Inflammatory macrophage treated with lipopolysaccharide for 1 hour (primary cell): Measurements from ENCODE around the gene ADAMTS16.

ENCODE experiments used
- DNase-seq, 2 donors: peaks; one replicate each; pipeline ENCODE4 v3.0.0-alpha.2; 2020 to 2022

ADAMTS16 gene

GRCh38 chr5:5141625-5142525, 1.7 kb downstream of the ADAMTS16 start:
- peak; percentile 27 to 78 for DNase-seq

GRCh38 chr5:5144441-5144840, 4.3 kb downstream of the ADAMTS16 start:
- no peak for DNase-seq

- no peak for DNase-seq
These were observed 5.8 kb downstream of the ADAMTS16 start for GRCh38 chr5:5145651-5146529.

- DNase-seq, result no peak
These were observed 6.5 kb downstream of the ADAMTS16 start for GRCh38 chr5:5146530-5147160.

GRCh38 chr5:5149154-5149553, 9.0 kb downstream of the ADAMTS16 start:
- no peak for DNase-seq

GRCh38 chr5:5150667-5151066, 10.5 kb downstream of the ADAMTS16 start:
- DNase-seq, result no peak

GRCh38 chr5:5154733-5155132, 14.6 kb downstream of the ADAMTS16 start:
- DNase-seq, result no peak

- DNase-seq, result no peak
These were observed 15.5 kb downstream of the ADAMTS16 start for GRCh38 chr5:5155617-5156016.

GRCh38 chr5:5156471-5157082, 16.4 kb downstream of the ADAMTS16 start:
- DNase-seq, result no peak

- DNase-seq, result no peak
These were observed 18.4 kb downstream of the ADAMTS16 start for GRCh38 chr5:5158472-5158895.

- DNase-seq, result no peak
These were observed 19.4 kb downstream of the ADAMTS16 start for GRCh38 chr5:5159282-5160103.

GRCh38 chr5:5164163-5164562, 24.0 kb downstream of the ADAMTS16 start:
- no peak for DNase-seq

GRCh38 chr5:5165541-5166002, 25.4 kb downstream of the ADAMTS16 start:
- no peak for DNase-seq

GRCh38 chr5:5169466-5169865, 29.3 kb downstream of the ADAMTS16 start:
- DNase-seq, result no peak

- DNase-seq, result no peak
These were observed 38.0 kb downstream of the ADAMTS16 start for GRCh38 chr5:5178136-5178535.

GRCh38 chr5:5178580-5178979, 38.5 kb downstream of the ADAMTS16 start:
- no peak for DNase-seq

- no peak for DNase-seq
These were observed 38.9 kb downstream of the ADAMTS16 start for GRCh38 chr5:5179079-5179478.

GRCh38 chr5:5179597-5179996, 39.5 kb downstream of the ADAMTS16 start:
- no peak for DNase-seq

- DNase-seq, result no peak
These were observed 41.7 kb downstream of the ADAMTS16 start for GRCh38 chr5:5181650-5182324.

- DNase-seq, result no peak
These were observed 42.5 kb downstream of the ADAMTS16 start for GRCh38 chr5:5182508-5183188.
